Endothelial cell of umbilical vein (primary cell): ENCODE data around the gene CEBPB. TPM values are rescaled to one million over a fixed set of nuclear protein-coding genes. Genes with fewer than 3 reads are reported as not detected.
A peak's percentile ranks its signal among the peaks of the same experiment; 100 is the strongest.

Experiments
- BruUV-seq: library from RNA; stranded (reverse); fragments of 400-500 nt; replicated peaks from 2 replicates; lab custom pipeline; 2021; lab: Mats Ljungman, UMichigan
- CTCF ChIA-PET: fragments of 300-600, 350-600 bp; sonication (Branson Sonifier 250); formaldehyde crosslinking; loops from one replicate; lab custom pipeline; 2021; ENCODE audit warnings: antibody characterized with exemption, inconsistent platforms; lab: Charles Lee
- POLR2A ChIA-PET: fragments of 300-600, 350-600 bp; sonication (Branson Sonifier 250); formaldehyde crosslinking; loops from one replicate; lab custom pipeline; 2021; ENCODE audit warnings: antibody characterized with exemption, inconsistent platforms; lab: Charles Lee
- DNase-seq: peaks from one replicate; pipeline ENCODE4 v3.0.0-alpha.2; 2011; ENCODE audit warnings: low read depth, low spot score
- FAIRE-seq: peaks from 2 replicates; lab custom pipeline; 2011; peaks lifted over from hg19 to GRCh38; lab: Jason Lieb, UNC
- H2AFZ ChIP-seq: 2 replicates; pipeline ENCODE4 v1.6.0; 2012; ENCODE audit warnings: low read depth, low read length, control low read depth, inconsistent platforms
- H3K27ac ChIP-seq: 2 replicates; pipeline ENCODE4 v1.5.1; 2011; ENCODE audit warnings: low read depth, mild to moderate bottlenecking, control low read depth, low read length, moderate library complexity; ENCODE audit not compliant: insufficient read depth
- H3K27me3 ChIP-seq, 2 experiments: 2 replicates each; pipeline versions ENCODE4 v1.6.0 to v1.6.1; 2011; ENCODE audit warnings: low read length in 2 of 2, mixed read lengths in 1 of 2; ENCODE audit not compliant: control insufficient read depth in 2 of 2, insufficient read depth in 2 of 2
- H3K36me3 ChIP-seq, 2 experiments: 2 replicates in 1 of 2; 3 replicates in 1 of 2; pipeline ENCODE4 v1.5.1; 2011; ENCODE audit warnings: low read length in 2 of 2, mild to moderate bottlenecking in 1 of 2, moderate library complexity in 1 of 2; ENCODE audit not compliant: control insufficient read depth in 2 of 2, insufficient read depth in 2 of 2; ENCODE audit errors: extremely low read depth in 1 of 2
- H3K4me1 ChIP-seq: 3 replicates; pipeline ENCODE4 v1.5.1; 2011; ENCODE audit warnings: mild to moderate bottlenecking, low read length; ENCODE audit not compliant: control insufficient read depth, insufficient read depth; ENCODE audit errors: extremely low read depth
- H3K4me2 ChIP-seq: 2 replicates; pipeline ENCODE4 v1.6.1; 2011; ENCODE audit warnings: low read length, control low read depth, mixed read lengths; ENCODE audit not compliant: insufficient read depth
- H3K4me3 ChIP-seq, 3 experiments: fragments of 200-600 bp in 1 of 3; sonication (generic), shearing (Covaris generic) in 1 of 3; replicated peaks in 1 of 3; 2 replicates each; pipeline ENCODE4 v1.5.1; 2011 to 2016; ENCODE audit warnings: control low read depth in 3 of 3, low read length in 3 of 3, mild to moderate bottlenecking in 2 of 3, inconsistent platforms in 1 of 3, low read depth in 1 of 3, moderate library complexity in 1 of 3; ENCODE audit not compliant: insufficient read depth in 1 of 3
- H3K79me2 ChIP-seq: 2 replicates; pipeline ENCODE4 v1.6.0; 2012; ENCODE audit warnings: low read length, inconsistent platforms; ENCODE audit not compliant: control insufficient read depth, insufficient read depth
- H3K9ac ChIP-seq: replicated peaks from 2 replicates; pipeline ENCODE3; 2011; ENCODE audit warnings: low read length, control low read depth; ENCODE audit not compliant: insufficient read depth; ENCODE audit errors: extremely low read depth
- H3K9me1 ChIP-seq: replicated peaks from 3 replicates; pipeline ENCODE4 v1.6.0; 2011; ENCODE audit warnings: mild to moderate bottlenecking, low read length; ENCODE audit not compliant: control insufficient read depth, insufficient read depth; ENCODE audit errors: extremely low read depth
- H3K9me3 ChIP-seq: replicated peaks from 2 replicates; pipeline ENCODE4 v1.5.1; 2012; ENCODE audit warnings: low read length, inconsistent platforms; ENCODE audit not compliant: control insufficient read depth, insufficient read depth
- H4K20me1 ChIP-seq: replicated peaks from 2 replicates; pipeline ENCODE3; 2011; ENCODE audit warnings: mild to moderate bottlenecking, low read length; ENCODE audit not compliant: control insufficient read depth, insufficient read depth; ENCODE audit errors: extremely low read depth
- EZH2 ChIP-seq: IDR thresholded peaks from 2 replicates; pipeline ENCODE4 v1.6.1; 2012; ENCODE audit warnings: borderline replicate concordance, low read depth, mild to moderate bottlenecking, moderate library complexity, low read length, inconsistent platforms; ENCODE audit not compliant: severe bottlenecking
- FOS ChIP-seq: IDR thresholded peaks from 2 replicates; pipeline ENCODE4 v1.6.1; 2011; ENCODE audit warnings: mild to moderate bottlenecking, low read length, moderate library complexity, borderline replicate concordance; ENCODE audit not compliant: insufficient read depth
- GATA2 ChIP-seq: IDR thresholded peaks from 2 replicates; pipeline ENCODE4 v1.7.0; 2011; ENCODE audit warnings: low read depth, mild to moderate bottlenecking, moderate library complexity, mixed read lengths, low read length; ENCODE audit not compliant: insufficient read length, insufficient read depth
- JUN ChIP-seq: IDR thresholded peaks from 2 replicates; pipeline ENCODE4 v1.6.1; 2011; ENCODE audit warnings: borderline replicate concordance, low read depth; ENCODE audit not compliant: insufficient read length, insufficient read depth
- POLR2AphosphoS5 ChIP-seq: IDR thresholded peaks from 2 replicates; pipeline ENCODE4 v1.6.1; 2012; ENCODE audit warnings: low read depth, mild to moderate bottlenecking, control low read depth, low read length, moderate library complexity; ENCODE audit not compliant: insufficient read depth
- dilution Hi-C: fragments of 300-500 bp; cut with MboI; formaldehyde crosslinking; loops from one replicate; pipeline ENCODE4 v1.15.0; 2019; ENCODE audit warnings: low sequenced_read_pairs; ENCODE audit not compliant: extremely low pct_ligation_motif_present
- intact Hi-C: fragments of 100-400 bp; cut with micrococcal nuclease; formaldehyde crosslinking; loops from one replicate; pipeline ENCODE4 v1.10.0; 2022
- polyA plus RNA-seq, 4 experiments: library from polyadenylated mRNA; depleted of rRNA in 3 of 4; stranded (reverse) in 3 of 4; unstranded in 1 of 4; fragments of >200 nt; gene quantifications; 2 replicates each; pipeline versions ENCODE4 v1.2.1 to v1.2.3, GENCODE V29; 2011 to 2012; ENCODE audit warnings: missing spikeins in 1 of 4
- total RNA-seq: library from RNA; stranded (reverse); gene quantifications from 2 replicates; pipeline ENCODE4 v1.2.3, GENCODE V29; 2021
- TF ChIP-seq, protein P1 (sequence below): IDR thresholded peaks from 2 replicates; pipeline ENCODE4 v1.6.1; 2011; ENCODE audit not compliant: insufficient read depth, insufficient read length
- TF ChIP-seq, protein P2 (sequence below), 2 donors: IDR thresholded peaks; 1 replicate in 1 of 2; 2 replicates in 1 of 2; pipeline ENCODE4 v1.5.1; 2011; ENCODE audit warnings: low read length in 2 of 2, mild to moderate bottlenecking in 2 of 2, moderate library complexity in 2 of 2, control low read depth in 1 of 2, inconsistent platforms in 1 of 2, low read depth in 1 of 2; ENCODE audit not compliant: insufficient read depth in 1 of 2; ENCODE audit errors: extremely low read depth in 1 of 2

The CEBPB gene
- total and polyA plus RNA-seq, 2 donors (not counting 3 experiments of a cell fraction or from before 2014, with no cell fraction given): 3.7 to 11.4 TPM

DNA sequence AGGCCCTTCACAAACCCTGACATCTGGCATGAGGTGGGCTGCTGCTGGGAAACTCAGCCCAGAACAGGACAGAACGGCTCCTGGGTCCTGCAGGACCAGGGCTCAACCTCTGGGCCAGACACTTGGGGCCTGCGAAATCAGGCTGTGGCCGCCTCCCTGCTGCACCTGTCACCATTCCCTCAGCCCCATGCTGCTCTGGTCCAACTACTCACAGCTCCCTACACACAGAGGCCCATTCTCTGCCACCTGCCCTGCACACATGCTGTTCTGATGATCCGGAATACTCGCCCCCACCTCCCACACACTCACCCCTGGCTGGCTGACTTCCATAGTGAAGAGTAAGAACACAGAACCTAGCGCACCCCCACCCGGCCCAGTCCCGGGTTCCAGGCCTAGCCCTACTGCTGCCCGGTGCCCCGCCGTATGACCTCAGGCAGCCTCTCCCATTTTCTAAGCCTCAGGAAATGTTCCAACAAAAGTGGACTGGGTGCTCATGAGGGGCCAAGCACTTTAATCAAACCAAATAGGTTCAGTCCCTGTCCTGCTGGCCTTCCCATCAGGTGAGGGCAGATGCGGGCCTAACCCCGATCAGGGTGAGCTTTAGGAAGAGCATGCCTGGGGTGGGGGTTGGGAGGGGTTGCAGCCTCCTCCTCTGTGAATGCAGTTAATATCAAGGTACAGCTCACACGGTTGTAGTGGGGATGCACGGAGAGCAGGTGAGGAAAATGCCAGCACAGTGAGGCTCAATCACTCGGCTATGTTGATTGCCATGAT lies 41.0 kb upstream of the CEBPB start:
- BruUV-seq: no TSS peak
- H3K36me3 ChIP-seq: peaks cover 0 to 6% of the 10 kb centered on the region in 2 experiments

More for the DNA sequence above, 41.0 kb upstream of the CEBPB start:
- intact Hi-C loops (loop anchor here (5.0 kb wide), 3 partner anchors 37 to 1422 kb away; partner anchors contain the start of genes SNAI1 and UBE2V1), dilution Hi-C loops (no loop called here)
- Histone ChIP-seq H3K9ac (no peak overlapping the region), H3K4me2 (no peak overlapping the region), H3K9me1 (no peaks in the 10 kb centered on the region), H3K27me3 (no peaks in the 10 kb centered on the region), H2AFZ (no peak overlapping the region), H3K79me2 (peaks cover 75% of the 10 kb centered on the region), H3K9me3 (no peaks in the 10 kb centered on the region), H3K4me1 (peaks cover 71% of the 10 kb centered on the region), H4K20me1 (no peaks in the 10 kb centered on the region), H3K4me3 (no peak overlapping the region), H3K27ac (peak overlapping the region; percentile 96)
- no peak for DNase-seq
- FAIRE-seq: no peak
- POLR2A ChIA-PET: no interaction called here
- TF ChIP-seq FOS (no peak), POLR2AphosphoS5 (no peak), EZH2 (no peak), JUN (no peak), GATA2 (no peak)
- TF ChIP-seq, protein P1, sequence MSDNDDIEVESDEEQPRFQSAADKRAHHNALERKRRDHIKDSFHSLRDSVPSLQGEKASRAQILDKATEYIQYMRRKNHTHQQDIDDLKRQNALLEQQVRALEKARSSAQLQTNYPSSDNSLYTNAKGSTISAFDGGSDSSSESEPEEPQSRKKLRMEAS: no peak
- TF ChIP-seq, protein P2, sequence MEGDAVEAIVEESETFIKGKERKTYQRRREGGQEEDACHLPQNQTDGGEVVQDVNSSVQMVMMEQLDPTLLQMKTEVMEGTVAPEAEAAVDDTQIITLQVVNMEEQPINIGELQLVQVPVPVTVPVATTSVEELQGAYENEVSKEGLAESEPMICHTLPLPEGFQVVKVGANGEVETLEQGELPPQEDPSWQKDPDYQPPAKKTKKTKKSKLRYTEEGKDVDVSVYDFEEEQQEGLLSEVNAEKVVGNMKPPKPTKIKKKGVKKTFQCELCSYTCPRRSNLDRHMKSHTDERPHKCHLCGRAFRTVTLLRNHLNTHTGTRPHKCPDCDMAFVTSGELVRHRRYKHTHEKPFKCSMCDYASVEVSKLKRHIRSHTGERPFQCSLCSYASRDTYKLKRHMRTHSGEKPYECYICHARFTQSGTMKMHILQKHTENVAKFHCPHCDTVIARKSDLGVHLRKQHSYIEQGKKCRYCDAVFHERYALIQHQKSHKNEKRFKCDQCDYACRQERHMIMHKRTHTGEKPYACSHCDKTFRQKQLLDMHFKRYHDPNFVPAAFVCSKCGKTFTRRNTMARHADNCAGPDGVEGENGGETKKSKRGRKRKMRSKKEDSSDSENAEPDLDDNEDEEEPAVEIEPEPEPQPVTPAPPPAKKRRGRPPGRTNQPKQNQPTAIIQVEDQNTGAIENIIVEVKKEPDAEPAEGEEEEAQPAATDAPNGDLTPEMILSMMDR (IDR thresholded peaks at IDR 0.05; ENCODE audit: extremely low read depth in 1 of 2, insufficient read depth in 1 of 2, low read depth in 1 of 2, low read length in 2 of 2): no peak
- CTCF ChIA-PET: interaction anchor here (2.6 to 4.7 kb wide), 4 partner anchors 16 to 30 kb away, joined by 8 to 41 read pairs (median 20); no protein-coding TSS in a partner anchor
